GM12878 (cell line): ENCODE measurements around the gene HTR4. TPM values are rescaled to one million over a fixed set of nuclear protein-coding genes. Genes with fewer than 3 reads are reported as not detected.

Experiments
- ATAC-seq: fragments of 200-7000 bp; cut with Tn5 transposase; 3 replicates; pipeline ENCODE4 v1.9.1; 2020; ENCODE audit warnings: mild to moderate bottlenecking, moderate library complexity
- BruUV-seq: library from RNA; stranded (reverse); fragments of 400-500 nt; replicated peaks from 2 replicates; lab custom pipeline; 2021; lab: Mats Ljungman, UMichigan
- CTCF ChIA-PET: fragments of 300-600 bp; sonication (Branson Sonifier 250); formaldehyde crosslinking; extraction: SDS; loops from one replicate; lab custom pipeline; 2021; ENCODE audit warnings: inconsistent platforms; lab: Yijun Ruan, JAX
- POLR2A ChIA-PET: fragments of 350-600 bp; formaldehyde crosslinking; extraction: SDS; loops from one replicate; lab custom pipeline; 2021; ENCODE audit warnings: inconsistent platforms; lab: Charles Lee
- RAD21 ChIA-PET: fragments of 300-600 bp; sonication (Branson Sonifier 250); formaldehyde crosslinking; loops from one replicate; lab custom pipeline; 2023; ENCODE audit warnings: antibody characterized with exemption; ENCODE audit not compliant: unreplicated experiment; lab: Charles Lee
- SMC1A ChIA-PET: fragments of 300-600 bp; sonication (Branson Sonifier 250); formaldehyde crosslinking; loops from one replicate; lab custom pipeline; 2023; ENCODE audit not compliant: unreplicated experiment, uncharacterized antibody; lab: Charles Lee
- DNase-seq: peaks from one replicate; pipeline ENCODE4 v3.0.0-alpha.2; 2011; ENCODE audit warnings: low read depth, low spot score
- FAIRE-seq: peaks from 3 replicates; lab custom pipeline; 2011; peaks lifted over from hg19 to GRCh38; lab: Jason Lieb, UNC
- H2AFZ ChIP-seq: 2 replicates; pipeline ENCODE4 v1.6.0; 2011; ENCODE audit warnings: low read depth, low read length, control low read depth; ENCODE audit not compliant: control insufficient read depth
- H3K27ac ChIP-seq: 2 replicates; pipeline ENCODE4 v1.5.1; 2011; ENCODE audit warnings: control low read depth; ENCODE audit not compliant: control insufficient read depth, insufficient read depth
- H3K27me3 ChIP-seq, 2 experiments: replicated peaks in 1 of 2; 2 replicates each; pipeline versions ENCODE4 v1.6.0 to v1.6.1; 2011; ENCODE audit warnings: low read length in 1 of 2; ENCODE audit not compliant: control insufficient read depth in 2 of 2, insufficient read depth in 2 of 2
- H3K36me3 ChIP-seq, 2 experiments: 2 replicates each; pipeline ENCODE4 v1.5.1; 2011; ENCODE audit warnings: low read length in 1 of 2; ENCODE audit not compliant: control insufficient read depth in 2 of 2, insufficient read depth in 2 of 2
- H3K4me1 ChIP-seq: 2 replicates; pipeline ENCODE4 v1.6.1; 2011; ENCODE audit warnings: mild to moderate bottlenecking, low read length, moderate library complexity, mixed read lengths; ENCODE audit not compliant: control insufficient read depth, insufficient read depth
- H3K4me2 ChIP-seq: 2 replicates; pipeline ENCODE4 v1.6.0; 2011; ENCODE audit warnings: control low read depth; ENCODE audit not compliant: control insufficient read depth, insufficient read depth
- H3K4me3 ChIP-seq: fragments of 200-600 bp; sonication (generic); 2 replicates; pipeline ENCODE4 v1.5.1; 2016
- H3K79me2 ChIP-seq: 2 replicates; pipeline ENCODE4 v1.6.0; 2011; ENCODE audit warnings: low read length; ENCODE audit not compliant: control insufficient read depth, insufficient read depth
- H3K9ac ChIP-seq: 2 replicates; pipeline ENCODE4 v1.8.0; 2011; ENCODE audit warnings: low read length, control low read depth, mixed read lengths; ENCODE audit not compliant: control insufficient read depth, insufficient read depth
- H3K9me3 ChIP-seq: replicated peaks from 3 replicates; pipeline ENCODE4 v1.5.1; 2011; ENCODE audit warnings: mild to moderate bottlenecking, low read length; ENCODE audit not compliant: control insufficient read depth, insufficient read depth
- H4K20me1 ChIP-seq: 2 replicates; pipeline ENCODE4 v1.6.0; 2011; ENCODE audit not compliant: control insufficient read depth, insufficient read depth
- CREB1 ChIP-seq: IDR thresholded peaks from 2 replicates; pipeline ENCODE4 v1.6.1; 2012; ENCODE audit warnings: low read depth, mild to moderate bottlenecking, inconsistent platforms
- ETV6 ChIP-seq, 2 experiments: fragments of 450-650 bp in 1 of 2; IDR thresholded peaks in 1 of 2; conservative IDR thresholded peaks in 1 of 2; 2 replicates each; pipeline ENCODE4 v1.6.1; 2014; ENCODE audit warnings: antibody characterized with exemption in 1 of 2, borderline replicate concordance in 1 of 2, low read depth in 1 of 2, mild to moderate bottlenecking in 1 of 2, moderate library complexity in 1 of 2
- JUNB ChIP-seq: IDR thresholded peaks from 2 replicates; pipeline ENCODE4 v1.6.1; 2016; ENCODE audit warnings: antibody characterized with exemption, mild to moderate bottlenecking
- ZBTB11 ChIP-seq: fragments of 450-650 bp; formaldehyde crosslinking; IDR thresholded peaks from 2 replicates; pipeline ENCODE4 v1.5.0; 2022; ENCODE audit warnings: mild to moderate bottlenecking, missing genetic modification characterization
- WGBS: methylation state at CpG from one replicate; pipeline ENCODE4 v1.1.6; 2016; ENCODE audit warnings: low lambda C conversion rate; ENCODE audit not compliant: insufficient replicate concordance, insufficient coverage; ENCODE audit errors: missing lambda C conversion rate; 5-methylcytosine and 5-hydroxymethylcytosine counted together
- in situ Hi-C: fragments of 300-500 bp; cut with MboI; formaldehyde crosslinking; loops from 9 replicates; pipeline ENCODE4 v1.14.3; 2018; ENCODE audit warnings: mixed read lengths
- intact Hi-C: fragments of 100-400 bp; cut with micrococcal nuclease; formaldehyde crosslinking; loops from one replicate; pipeline ENCODE4 v1.14.2; 2022; ENCODE audit not compliant: unreplicated experiment
- polyA plus RNA-seq, 11 experiments: library from polyadenylated mRNA; depleted of rRNA in 4 of 11; unstranded in 6 of 11; stranded (reverse) in 5 of 11; fragments of >200 nt; fragmentation: Nextera tagmentation in 4 of 11; fragmentation: Illumina TruSeq in 1 of 11; extraction: Ambion mirVana in 4 of 11; extraction: Trizol in 1 of 11; gene quantifications; 1 replicate in 1 of 11; 2 replicates in 10 of 11; pipeline versions ENCODE4 v1.2.1 to v1.2.3, GENCODE V29; 2011 to 2016; ENCODE audit warnings: inconsistent platforms in 2 of 11, missing spikeins in 2 of 11, low read depth in 1 of 11
- total RNA-seq, 4 experiments: library from RNA; depleted of rRNA in 3 of 4; stranded (reverse); fragments of >200 nt in 3 of 4; fragmentation: Illumina TruSeq in 1 of 4; extraction: Trizol in 1 of 4; gene quantifications; 2 replicates each; pipeline versions ENCODE4 v1.2.1 to v1.2.3, GENCODE V29; 2013 to 2021

Gene HTR4
- total and polyA plus RNA-seq, 10 of the 15 experiments (the other 5 are each of a cell fraction or from before 2014, with no cell fraction given) = not detected

- TF ChIP-seq JUNB = 0 out of 2 replicates have a peak, but pooled peaks have one; percentile 27
- no peak for TF ChIP-seq CREB1
- no peak for TF ChIP-seq ZBTB11
- POLR2A ChIA-PET = no interaction called here
- FAIRE-seq = no peak
Measured at GRCh38 chr5:148561801-148562311, 92.5 kb downstream of the HTR4 start.

DNA sequence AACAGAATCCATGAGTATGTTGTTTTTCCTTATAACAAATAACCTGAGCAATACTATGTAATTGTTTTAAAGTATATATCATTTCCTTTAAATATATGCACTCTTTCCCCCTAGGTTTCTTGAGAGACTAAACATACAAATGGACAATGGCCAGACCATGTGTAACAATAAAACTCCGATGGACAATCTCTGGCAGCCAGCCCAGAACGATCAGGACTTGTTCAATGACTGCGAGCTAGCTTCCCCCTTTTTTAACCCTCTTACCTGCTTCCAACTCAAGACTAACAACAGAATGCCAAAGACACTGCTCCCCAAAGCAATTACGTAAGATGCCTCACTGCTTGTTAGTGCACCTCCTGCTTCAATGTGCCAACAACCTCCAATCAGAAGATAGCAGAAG is 94.9 kb downstream of the HTR4 start:
- SMC1A ChIA-PET = no interaction called here
- DNase-seq (no peak), FAIRE-seq (no peak), ATAC-seq (no peak)
- POLR2A ChIA-PET = no interaction called here
- H2AFZ ChIP-seq = no peak overlapping the region
- WGBS = 28% methylated on average over 4 of the region's 4 CpGs
- H3K27ac ChIP-seq = no peak overlapping the region
- no TSS peak for BruUV-seq
- CTCF ChIA-PET = no interaction called here
- no peaks in the 10 kb centered on the region for H3K79me2 ChIP-seq
- in situ Hi-C loops = no loop called here
- H3K9ac ChIP-seq = no peak overlapping the region
- RAD21 ChIA-PET = no interaction called here
- no peaks in the 10 kb centered on the region for H3K4me1 ChIP-seq
- H3K9me3 ChIP-seq = no peaks in the 10 kb centered on the region
- intact Hi-C loops = no loop called here
- H3K4me2 ChIP-seq = no peak overlapping the region
- no peaks in the 10 kb centered on the region for H4K20me1 ChIP-seq
- no peaks in the 10 kb centered on the region for H3K36me3 ChIP-seq
- no peaks in the 10 kb centered on the region; a peak in 1 of 4 replicates for H3K27me3 ChIP-seq
- TF ChIP-seq ETV6 (conservative IDR thresholded peaks at IDR 0.05 in 1 of 2, IDR thresholded peaks at IDR 0.05 in 1 of 2; ENCODE audit: borderline replicate concordance in 1 of 2, low read depth in 1 of 2) = no peak
- H3K4me3 ChIP-seq = no peak overlapping the region

More at GRCh38 chr5:148561801-148562311, 92.5 kb downstream of the HTR4 start:
- no peak overlapping the region for H2AFZ ChIP-seq
- ChIA-PET RAD21 (no interaction called here), SMC1A (no interaction called here), CTCF (no interaction called here)
- ATAC-seq (no peak), DNase-seq (no peak)
- no peaks in the 10 kb centered on the region for H3K9me3 ChIP-seq
- no peaks in the 10 kb centered on the region for H3K36me3 ChIP-seq
- intact Hi-C loops = no loop called here
- in situ Hi-C loops = no loop called here
- no peak overlapping the region for H3K27ac ChIP-seq
- no peaks in the 10 kb centered on the region for H4K20me1 ChIP-seq
- no TSS peak for BruUV-seq
- H3K4me2 ChIP-seq = no peak overlapping the region
- no peak overlapping the region for H3K9ac ChIP-seq
- 2% methylated on average over 3 of the region's 3 CpGs for WGBS
- H3K4me1 ChIP-seq = no peaks in the 10 kb centered on the region
- H3K4me3 ChIP-seq = no peak overlapping the region
- no peaks in the 10 kb centered on the region for H3K27me3 ChIP-seq
- no peaks in the 10 kb centered on the region for H3K79me2 ChIP-seq
